HG02870 (cell line): Measurements from ENCODE around the gene RGS1.

ENCODE experiments used
- ATAC-seq: cut with Tn5 transposase; IDR thresholded peaks from one replicate; pipeline ENCODE4 v1.9.1; 2021; ENCODE audit warnings: mild to moderate bottlenecking, moderate library complexity; ENCODE audit not compliant: unreplicated experiment

RGS1 gene, protein sequence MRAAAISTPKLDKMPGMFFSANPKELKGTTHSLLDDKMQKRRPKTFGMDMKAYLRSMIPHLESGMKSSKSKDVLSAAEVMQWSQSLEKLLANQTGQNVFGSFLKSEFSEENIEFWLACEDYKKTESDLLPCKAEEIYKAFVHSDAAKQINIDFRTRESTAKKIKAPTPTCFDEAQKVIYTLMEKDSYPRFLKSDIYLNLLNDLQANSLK

DNA sequence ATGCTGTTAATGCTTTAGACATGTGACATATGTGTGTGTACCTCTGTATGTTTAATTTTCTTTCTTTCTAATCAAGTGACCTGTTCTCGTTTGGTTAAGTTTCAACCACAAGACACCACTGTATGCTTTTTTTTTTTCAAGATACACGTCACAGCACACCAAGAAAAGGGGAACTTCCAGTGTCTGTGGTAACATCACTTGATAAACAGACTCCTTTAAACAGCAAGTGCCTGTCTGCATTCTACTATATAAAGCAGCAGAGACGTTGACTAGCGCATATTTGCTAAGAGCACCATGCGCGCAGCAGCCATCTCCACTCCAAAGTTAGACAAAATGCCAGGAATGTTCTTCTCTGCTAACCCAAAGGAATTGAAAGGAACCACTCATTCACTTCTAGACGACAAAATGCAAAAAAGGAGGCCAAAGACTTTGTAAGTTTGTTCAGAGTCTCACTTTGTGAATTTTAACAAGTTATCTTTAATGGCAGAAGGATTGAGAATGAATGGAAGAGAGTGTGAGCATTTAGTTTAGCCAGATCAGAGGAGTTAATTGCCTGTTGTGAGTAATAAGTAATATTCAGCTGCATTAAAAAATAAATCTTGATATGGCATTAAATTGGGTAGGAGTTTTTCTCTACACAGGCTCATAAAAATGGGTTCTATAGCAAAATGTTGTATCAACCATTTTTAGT lies at the start of gene RGS1:
Gene RGS1 (plus strand): TSS at position 275 of the 691 bp plus-strand sequence. CDS start 20 bp downstream, at position 295.
- peak; percentile 94 for ATAC-seq

DNA sequence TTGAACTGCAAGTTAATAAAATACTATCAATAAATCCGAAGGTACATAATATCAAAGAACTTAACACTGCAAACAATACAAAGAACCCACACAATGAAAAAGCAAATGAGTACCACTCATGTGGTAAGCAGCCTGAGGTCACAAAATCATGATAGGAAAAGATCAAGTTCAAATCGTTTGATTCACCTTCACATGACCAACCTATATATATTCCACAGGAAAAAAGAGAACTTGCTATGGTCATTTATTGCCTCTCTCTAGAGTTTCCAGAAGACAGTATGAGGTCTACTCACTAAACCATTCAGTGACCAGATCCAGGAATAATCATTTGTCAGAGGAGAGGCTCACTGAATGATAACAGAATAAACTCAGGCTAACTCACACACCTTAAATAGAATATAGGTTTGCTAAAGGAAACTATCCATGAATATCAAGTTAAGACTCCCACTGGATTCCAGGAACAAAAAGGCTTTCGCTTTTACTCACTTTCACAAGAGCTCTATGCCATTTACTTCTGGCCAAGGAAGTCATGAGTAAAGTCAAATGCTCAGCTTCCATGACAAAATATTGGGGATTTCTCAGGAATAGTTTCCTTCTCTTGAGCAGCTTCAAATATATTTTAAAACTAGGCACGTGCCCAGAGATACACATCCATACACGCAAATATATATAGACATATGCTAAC lies 48.3 kb upstream of the RGS1 start:
- ATAC-seq, result no peak

DNA sequence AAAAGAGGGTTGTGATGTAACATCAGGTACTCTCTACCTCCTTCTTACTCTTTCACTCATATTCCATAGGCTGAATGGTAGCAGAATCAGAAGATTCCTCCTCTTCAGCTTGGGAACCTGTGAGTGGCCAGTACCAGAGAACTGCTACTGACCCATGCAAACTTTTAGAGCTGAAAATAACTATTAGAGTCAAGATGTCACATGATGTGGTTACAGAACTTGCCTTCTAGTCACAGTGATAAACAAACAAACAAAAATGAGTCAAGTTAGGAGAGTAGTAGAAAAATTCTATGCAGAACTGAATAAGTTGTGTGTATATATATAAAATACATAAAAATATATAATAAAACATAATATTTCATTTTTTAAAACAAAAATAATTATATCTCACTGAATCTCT lies 47.6 kb upstream of the RGS1 start:
- ATAC-seq, result peak; percentile 27

DNA sequence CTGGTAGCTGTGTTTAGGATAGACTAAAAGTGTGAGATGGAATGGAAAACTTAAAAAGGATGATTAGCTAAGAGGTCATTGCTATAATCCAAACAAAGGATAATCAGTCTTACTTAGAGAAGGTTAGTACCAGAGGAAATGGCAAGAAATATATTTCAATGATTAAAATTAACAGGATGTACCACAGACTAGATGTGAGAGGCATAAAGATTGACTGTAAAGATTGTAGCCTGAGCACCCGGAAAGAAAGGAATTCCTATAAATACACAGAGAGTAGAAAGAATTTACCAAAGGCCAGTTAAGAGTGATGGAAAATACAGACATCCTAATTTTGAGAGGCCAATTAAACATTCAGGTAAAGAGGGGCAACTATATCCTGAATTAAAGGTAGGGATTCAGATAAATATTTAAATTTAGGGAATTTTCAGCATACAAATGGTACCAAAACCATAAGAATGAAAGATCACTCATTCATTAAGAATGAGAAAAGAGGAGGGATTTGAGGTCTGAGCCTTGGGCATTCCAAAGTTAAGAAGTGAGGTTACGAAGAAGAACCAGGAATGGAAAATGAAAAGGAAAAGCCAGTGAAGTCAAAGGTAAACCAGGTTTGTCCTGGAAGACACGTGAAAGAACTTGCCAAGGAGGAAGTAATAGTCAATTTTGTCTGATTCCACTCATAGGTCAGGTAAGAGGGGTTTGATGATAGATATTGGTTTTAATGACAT lies 46.4 kb upstream of the RGS1 start:
- no peak for ATAC-seq

DNA sequence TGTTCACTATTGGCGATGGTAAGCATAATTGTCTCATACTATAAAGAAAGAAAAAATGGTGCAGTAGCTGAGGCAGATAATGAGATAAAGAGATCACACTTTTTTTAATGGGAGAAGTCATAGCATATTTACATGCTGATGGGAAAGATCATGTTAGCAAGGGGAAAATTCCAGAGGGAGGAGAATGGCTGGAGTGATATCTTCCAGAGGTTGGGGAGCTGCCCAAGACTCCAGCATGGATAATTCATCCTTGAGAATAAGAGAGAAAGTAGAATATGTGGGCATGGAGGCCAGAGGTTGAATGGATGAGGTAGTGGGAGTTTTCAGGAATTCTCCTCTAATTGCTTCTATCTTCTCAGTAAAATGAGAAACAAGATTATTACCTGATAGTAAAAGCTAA lies 45.8 kb upstream of the RGS1 start:
- no peak for ATAC-seq

DNA sequence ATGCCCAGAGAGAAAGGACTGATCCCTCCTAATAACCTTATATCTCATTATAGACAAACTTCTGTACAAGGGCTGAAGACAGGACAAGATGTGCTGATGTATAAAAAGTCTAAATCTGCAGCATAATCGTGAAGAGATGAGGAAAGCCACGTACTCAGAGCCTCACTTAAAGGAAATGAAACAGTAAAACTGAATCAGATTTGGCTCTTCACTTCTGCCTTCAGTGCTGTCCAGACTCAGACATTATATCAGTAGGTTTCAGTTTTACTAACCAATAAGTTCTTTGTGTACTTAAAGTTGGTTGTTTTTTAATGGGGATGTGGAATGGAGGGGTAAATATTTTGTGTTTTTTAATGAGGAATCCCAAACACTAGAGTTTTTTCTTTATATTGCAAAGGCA lies 45.3 kb upstream of the RGS1 start:
- ATAC-seq, result peak; percentile 96

DNA sequence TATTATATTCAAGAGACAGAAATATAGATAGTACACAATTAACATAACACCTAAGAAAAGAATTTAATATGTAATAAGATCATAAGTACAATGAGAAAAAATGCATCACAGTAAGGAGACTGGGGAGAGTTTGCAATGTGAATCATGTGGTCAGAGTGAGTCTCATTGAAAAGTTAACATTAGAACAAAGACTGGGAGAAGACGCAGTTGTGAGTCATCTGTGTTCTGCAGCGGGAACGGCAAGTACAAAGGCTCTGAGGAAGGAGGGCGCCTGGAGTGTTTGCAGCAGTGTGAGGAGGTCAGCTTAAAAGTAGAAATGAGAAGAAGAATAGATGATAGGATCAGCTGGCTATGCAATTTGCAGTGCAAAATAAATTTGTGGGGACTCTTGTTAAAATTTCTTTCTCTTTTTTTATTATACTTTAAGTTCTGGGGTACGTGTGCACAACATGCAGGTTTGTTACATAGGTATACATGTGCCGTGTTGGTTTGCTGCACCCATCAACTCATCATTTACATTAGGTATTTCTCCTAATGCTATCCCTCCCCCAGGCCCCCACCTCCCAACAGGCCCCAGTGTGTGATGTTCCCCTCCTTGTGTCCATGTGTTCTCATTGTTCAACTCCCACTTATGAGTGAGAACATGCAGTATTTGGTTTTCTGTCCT lies 44.4 kb upstream of the RGS1 start:
- peak; percentile 49 for ATAC-seq

DNA sequence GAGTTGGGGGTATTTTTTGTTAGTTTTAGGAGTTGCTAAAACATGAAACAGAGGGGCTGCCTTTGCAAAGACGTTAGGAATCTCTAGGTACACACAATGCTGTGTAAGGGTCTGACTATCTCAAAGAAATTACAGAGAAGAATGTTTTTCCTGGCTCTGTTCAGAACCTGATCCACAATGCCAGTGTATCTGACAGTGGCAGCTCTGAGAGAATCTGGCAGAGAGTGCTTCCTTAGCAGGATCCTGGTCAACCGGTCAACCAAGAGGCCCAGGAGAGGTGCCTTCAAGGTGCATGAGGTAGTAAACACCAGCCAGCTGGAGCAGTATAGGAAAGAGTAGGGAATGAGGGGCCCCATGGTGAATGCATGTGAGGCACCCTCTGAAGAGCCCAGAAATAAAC lies 40.9 kb upstream of the RGS1 start:
- no peak for ATAC-seq

DNA sequence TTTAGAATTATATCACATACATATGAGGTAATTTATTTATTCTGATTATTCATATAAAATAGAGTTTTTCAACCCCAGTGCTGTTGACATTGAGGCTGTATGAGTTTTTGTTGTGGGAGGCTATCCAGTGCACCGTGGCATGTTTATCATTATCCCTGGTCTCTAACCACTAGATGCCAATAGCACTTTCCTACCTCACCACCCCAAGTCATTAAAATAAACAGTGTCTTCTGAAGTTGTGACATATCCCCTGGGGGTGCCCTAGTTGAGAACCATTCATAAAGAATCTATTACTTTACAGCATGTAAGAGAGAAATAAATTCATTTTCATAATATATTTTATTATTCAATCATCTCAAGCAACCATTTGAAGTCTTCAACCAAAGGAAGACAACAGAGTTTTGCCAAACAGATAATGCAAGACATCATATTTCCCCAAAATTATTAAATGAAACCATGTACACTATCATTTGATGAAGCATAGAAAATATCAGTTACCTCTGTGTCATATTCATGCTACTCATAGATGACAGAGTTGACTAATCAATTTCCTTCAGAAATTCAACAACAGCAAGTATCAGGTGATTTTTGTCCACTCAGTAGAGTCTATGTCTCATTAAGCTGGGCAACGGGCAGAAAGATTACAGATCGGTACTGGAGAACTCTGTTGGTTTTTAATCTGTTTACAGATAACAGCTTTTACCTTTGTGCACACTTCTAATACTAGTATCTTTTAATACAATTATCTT lies 39.5 kb upstream of the RGS1 start:
- ATAC-seq, result no peak

DNA sequence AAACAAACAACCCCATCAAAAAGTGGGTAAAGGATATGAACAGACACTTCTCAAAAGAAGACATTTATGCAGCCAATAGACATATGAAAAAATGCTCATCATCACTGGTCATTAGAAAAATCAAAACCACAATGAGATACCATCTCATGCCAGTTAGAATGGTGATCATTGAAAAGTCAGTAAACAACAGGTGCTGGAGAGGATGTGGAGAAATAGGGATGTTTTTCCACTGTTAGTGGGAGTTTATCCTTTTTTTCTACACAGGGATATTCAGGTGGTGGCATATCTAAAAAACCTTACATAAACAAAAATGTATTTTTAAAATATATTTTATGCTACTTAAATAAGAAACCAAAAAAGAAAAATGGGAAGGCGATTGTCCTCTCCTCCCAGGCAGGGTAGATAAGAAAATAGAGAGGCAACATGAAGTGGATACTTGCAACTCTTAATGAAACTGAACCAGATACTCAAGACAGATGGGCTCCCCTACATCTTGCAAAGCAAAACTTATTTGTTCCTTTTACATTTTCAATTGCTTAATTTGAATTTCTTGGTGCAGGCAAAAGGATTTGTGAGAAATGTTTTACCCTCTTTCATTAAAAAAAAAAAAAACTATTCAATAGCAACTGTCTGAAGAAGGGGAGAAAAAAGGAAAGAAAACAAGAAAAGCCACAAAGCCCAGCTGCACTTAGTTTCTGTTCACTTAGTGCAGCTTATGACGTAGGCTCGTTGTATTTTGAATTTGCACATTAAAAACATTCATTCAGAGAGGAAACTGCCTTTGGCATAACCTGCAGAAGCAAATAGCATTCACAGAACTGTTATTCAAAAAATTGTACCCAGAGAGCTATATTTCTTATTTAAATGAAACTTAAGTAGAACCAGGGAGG lies 36.9 kb upstream of the RGS1 start:
- peak; percentile 84 for ATAC-seq

DNA sequence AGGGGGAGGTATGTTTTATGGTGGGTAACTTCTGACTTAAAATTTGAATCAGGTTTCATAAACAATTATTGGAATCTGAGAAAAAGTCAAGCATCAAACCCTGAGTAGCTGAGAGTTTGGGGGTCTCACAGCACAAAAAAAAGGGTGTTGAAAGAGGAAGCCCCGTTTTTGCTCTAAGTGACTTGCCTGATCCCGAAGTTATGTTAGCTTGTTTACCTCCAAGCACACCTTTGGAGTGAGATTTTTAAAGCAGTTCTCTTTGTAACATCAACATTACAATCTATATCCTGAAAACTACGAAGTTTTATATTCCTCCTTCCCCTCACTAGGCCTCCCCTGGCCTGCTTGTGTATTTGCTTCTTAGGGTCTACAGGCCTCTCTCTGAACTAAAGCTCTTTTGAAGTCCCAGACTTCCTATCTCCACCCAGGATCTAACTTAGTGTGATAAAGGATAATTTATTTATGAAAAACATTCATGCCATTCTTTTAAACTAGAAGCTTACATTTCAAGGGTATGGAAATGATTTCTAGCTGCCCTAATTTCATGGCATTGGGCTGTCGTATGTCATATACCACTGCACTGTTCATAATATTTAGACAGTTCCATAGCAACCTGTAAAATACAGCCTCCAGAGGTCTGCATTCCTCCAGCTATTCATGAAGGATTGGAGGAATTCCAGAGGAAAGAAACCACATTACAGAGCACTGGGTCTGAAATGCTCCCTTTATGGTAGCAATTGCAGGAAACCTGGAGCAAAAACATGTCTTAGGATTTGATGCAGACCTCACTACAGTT lies 36.1 kb upstream of the RGS1 start:
- no peak for ATAC-seq

DNA sequence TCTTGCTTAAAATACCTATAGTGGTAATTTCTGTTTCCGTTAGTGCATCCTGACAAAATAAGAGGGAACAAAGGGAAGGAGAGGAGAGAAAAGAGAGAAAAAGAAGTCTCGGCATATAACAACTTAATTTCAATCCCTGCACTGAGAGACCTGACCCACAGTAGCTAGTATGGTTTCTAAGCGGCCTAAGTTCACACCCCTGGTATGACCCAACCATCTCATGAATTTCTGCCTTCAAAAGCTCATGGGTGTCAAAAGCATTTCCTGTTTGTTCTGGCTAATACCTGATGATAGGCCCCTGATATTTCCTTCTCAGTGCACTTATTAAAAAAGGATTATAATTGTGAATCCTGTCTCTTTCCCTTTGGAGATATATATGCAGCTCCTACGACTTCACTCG lies 32.1 kb upstream of the RGS1 start:
- no peak for ATAC-seq

DNA sequence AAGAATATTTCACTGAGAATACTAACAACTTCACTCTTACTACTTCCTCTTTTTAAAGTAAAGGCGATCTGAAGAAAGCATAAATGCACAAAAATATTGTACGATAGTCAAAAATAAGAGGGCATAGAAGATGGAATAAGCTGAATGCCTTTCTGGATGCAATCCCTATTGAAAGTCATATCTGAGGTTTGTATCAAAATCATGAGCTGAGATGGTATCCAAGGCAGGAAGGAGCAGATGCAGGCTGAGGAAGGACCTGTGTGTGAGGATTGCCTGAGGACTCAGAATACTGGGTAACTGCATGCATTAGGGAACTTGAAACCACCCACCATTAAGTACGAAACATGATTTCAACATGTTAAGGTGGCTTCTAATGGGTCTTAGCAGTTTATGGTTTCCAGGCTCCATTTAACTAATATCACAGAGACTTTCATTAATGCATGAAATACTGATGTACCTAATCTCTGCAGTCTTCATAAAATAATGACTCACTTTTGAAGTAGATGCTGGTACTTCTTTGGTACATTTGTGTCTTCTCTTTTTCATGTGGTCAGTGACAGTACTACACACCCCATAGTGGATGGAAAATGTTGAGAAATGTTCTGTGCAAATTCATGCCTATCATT lies 29.6 kb upstream of the RGS1 start:
- peak; percentile 58 for ATAC-seq

DNA sequence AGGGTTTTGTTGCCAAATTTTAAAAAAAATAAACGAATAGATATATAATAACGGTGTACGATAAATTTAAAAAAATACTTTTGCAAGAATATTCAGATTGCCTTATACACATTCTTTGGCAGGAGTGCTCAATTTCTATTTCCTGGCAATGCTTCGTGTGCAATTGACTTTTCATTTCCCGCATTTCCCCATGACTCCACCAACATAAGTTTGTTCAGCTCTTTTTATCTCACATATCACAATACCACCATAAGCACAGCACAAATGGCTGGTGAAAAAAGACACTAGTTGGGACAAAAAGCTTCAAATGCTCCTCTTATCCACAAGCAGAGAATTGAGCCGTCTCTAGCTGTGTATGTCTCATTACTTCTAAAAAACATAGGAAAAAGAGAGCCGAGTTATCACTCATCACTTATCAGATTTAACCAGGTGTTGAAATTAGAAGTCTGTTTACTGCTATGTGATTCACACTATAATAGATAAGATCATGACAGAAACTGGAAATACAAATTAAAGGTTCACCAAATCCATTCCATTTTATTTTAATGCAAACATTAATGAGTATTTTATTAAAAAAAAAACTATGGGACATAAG lies 28.9 kb upstream of the RGS1 start:
- no peak for ATAC-seq

DNA sequence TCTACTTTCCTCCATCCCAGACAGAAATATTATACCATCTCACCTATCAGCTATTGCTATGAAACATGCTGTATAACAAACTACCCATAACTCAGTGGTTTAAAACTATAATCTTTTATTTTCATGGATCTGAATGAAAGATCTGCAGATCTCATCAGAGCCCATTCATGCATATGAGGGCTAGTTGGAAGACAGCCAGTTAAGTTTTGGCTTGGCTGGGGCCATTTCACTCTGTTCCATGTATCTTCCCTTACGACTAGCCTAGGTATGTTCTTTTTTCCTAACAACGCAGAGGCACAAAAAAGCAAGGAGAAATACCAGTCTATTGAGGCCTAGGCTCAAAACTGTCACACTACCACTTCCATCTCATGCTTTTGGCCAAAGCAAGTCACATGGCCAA lies 28.1 kb upstream of the RGS1 start:
- no peak for ATAC-seq

DNA sequence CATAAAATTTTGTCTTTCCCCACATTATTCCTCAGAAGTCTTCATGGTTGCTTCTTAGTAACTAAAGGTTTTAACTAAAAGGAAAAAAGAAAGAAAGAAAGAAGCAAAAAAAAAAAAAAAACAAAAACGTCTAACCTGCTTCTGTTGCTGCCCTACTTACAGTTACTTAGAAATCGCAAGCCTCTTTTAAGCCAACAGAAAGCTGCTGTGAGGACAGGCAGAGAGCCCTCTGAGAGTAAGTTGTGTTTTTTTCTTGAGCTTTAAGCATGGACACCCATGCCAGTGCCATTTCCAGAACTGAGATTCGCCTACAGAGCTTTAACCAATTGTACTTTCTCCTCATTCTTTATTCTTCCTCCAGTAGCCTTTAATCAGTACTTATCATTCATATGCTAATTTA lies 25.6 kb upstream of the RGS1 start:
- ATAC-seq, result no peak

DNA sequence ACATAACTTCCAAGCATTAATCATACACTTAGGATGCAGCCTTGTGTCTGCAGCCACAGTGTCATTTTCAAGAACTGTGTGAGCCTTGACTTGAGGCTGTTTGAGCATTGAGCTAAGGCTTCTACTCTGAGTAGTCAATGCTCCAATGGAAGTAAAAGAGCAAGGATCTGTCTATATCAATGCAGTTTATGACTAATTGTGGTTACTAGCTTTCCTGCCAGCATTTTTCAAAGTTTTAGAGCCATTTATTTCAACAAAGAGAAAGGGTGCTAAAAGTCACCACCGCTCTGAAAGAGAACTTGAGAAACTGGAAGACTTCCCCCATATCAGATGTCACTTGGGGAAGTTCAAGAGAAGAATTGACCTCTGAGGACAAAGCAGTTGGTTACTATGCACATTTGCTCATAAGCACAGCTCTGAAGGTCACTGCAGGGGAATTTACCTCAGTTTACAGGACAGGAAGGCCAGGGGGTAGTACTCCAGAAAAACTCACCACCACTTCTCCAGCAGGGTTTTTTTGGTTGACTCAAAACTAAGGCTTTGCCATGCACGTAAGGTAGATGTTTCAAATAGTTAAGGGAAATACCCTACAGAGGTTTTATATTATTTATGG lies 24.5 kb upstream of the RGS1 start:
- ATAC-seq, result peak; percentile 60
